Sigmoid colon (tissue), 7 donors: ENCODE results near the gene TTC17. TPM values are rescaled to one million over a fixed set of nuclear protein-coding genes. Genes with fewer than 3 reads are reported as not detected.

Experiments used
- DNase-seq: peaks from one replicate; pipeline ENCODE4 v3.0.0-alpha.2; 2019
- H3K27ac ChIP-seq, 4 donors: fragments of 200-600 bp; sonication (generic); one replicate each; pipeline ENCODE4 v1.5.1; 2016 to 2019; ENCODE audit warnings: mild to moderate bottlenecking in 1 of 4
- H3K27me3 ChIP-seq, 3 donors: fragments of 200-600 bp; sonication (generic); one replicate each; pipeline ENCODE4 v1.5.1; 2019; ENCODE audit warnings: mild to moderate bottlenecking in 1 of 3
- H3K36me3 ChIP-seq, 4 donors: fragments of 200-600 bp; sonication (generic); one replicate each; pipeline ENCODE4 v1.5.1; 2016 to 2019
- H3K4me1 ChIP-seq, 4 donors: fragments of 200-600 bp; sonication (generic); one replicate each; pipeline ENCODE4 v1.5.1; 2017 to 2019
- H3K4me3 ChIP-seq, 4 donors: fragments of 200-600 bp; sonication (generic); one replicate each; pipeline ENCODE4 v1.5.1; 2017 to 2019; ENCODE audit warnings: mild to moderate bottlenecking in 2 of 4, moderate library complexity in 1 of 4
- H3K9me3 ChIP-seq, 4 donors: fragments of 200-600 bp in 3 of 4; sonication (generic) in 3 of 4; one replicate each; pipeline versions ENCODE4 v1.5.1 to v1.6.1; 2013 to 2019
- CTCF ChIP-seq, 4 experiments: fragments of 450-650 bp in 3 of 4; fragments of 200-600 bp in 1 of 4; IDR thresholded peaks; one replicate each; pipeline ENCODE4 v1.5.1; 2016 to 2019; ENCODE audit warnings: antibody characterized with exemption in 4 of 4, mild to moderate bottlenecking in 3 of 4, moderate library complexity in 2 of 4
- EP300 ChIP-seq, 4 donors: sonication (generic); formaldehyde crosslinking; IDR thresholded peaks; one replicate each; pipeline ENCODE4 v1.6.1; 2017; ENCODE audit warnings: antibody characterized with exemption in 4 of 4
- POLR2A ChIP-seq, 2 donors: fragments of 450-650 bp; IDR thresholded peaks; one replicate each; pipeline ENCODE4 v1.6.1; 2016; ENCODE audit warnings: antibody characterized with exemption in 2 of 2, mild to moderate bottlenecking in 2 of 2, moderate library complexity in 2 of 2
- POLR2AphosphoS5 ChIP-seq, 4 donors: sonication (generic); formaldehyde crosslinking; IDR thresholded peaks; one replicate each; pipeline ENCODE4 v1.6.1; 2017; ENCODE audit warnings: antibody characterized with exemption in 4 of 4
- WGBS, 2 donors: extraction: QIAGEN DNeasy Blood & Tissue Kit; methylation state at CpG; one replicate each; pipeline ENCODE4 v1.1.7; 2013; 5-methylcytosine and 5-hydroxymethylcytosine counted together
- intact Hi-C: fragments of 100-400 bp; cut with DNase I; formaldehyde crosslinking; loops from one replicate; pipeline ENCODE4 v1.15.1; 2023
- polyA plus RNA-seq, 3 donors: library from polyadenylated mRNA; stranded (reverse); fragments of 200-250 nt; gene quantifications; one replicate each; pipeline ENCODE4 v1.2.3, GENCODE V29; 2013
- total RNA-seq, 4 donors: library from RNA; depleted of rRNA; stranded (reverse); fragments of >200 nt; gene quantifications; one replicate each; pipeline ENCODE4 v1.1.0, GENCODE V29; 2016
- donor health status: healthy with polysubstance abuse.
- donor health status: Bipolar disorder and iron deficiency.
- donor health status: healthy.

Gene TTC17
- total and polyA plus RNA-seq, 7 donors: 8.4 to 102 (median 79.2) TPM

GRCh38 chr11:43440486-43440885 is 81.8 kb downstream of the TTC17 start:
- intact Hi-C loops: no loop called here
- no peak overlapping the region for H3K27ac ChIP-seq
- peaks cover 17 to 96% (median 27%) of the 10 kb centered on the region in 4 donors for H3K36me3 ChIP-seq
- no peak overlapping the region for H3K4me3 ChIP-seq
- TF ChIP-seq POLR2AphosphoS5 (IDR thresholded peaks at IDR 0.05) (no peak), EP300 (IDR thresholded peaks at IDR 0.05) (no peak), CTCF (IDR thresholded peaks at IDR 0.05) (no peak), POLR2A (IDR thresholded peaks at IDR 0.05) (no peak)
- H3K27me3 ChIP-seq: no peaks in the 10 kb centered on the region
- H3K4me1 ChIP-seq: no peaks in the 10 kb centered on the region
- WGBS, 2 donors: 22 to 75% methylated on average over 2 of the region's 2 CpGs
- no peaks in the 10 kb centered on the region for H3K9me3 ChIP-seq
- no peak for DNase-seq

GRCh38 chr11:43443811-43444210 is 85.1 kb downstream of the TTC17 start:
- peaks cover 22 to 94% (median 48%) of the 10 kb centered on the region in 4 donors for H3K36me3 ChIP-seq

GRCh38 chr11:43447151-43447550 is 88.4 kb downstream of the TTC17 start:
- H3K36me3 ChIP-seq: peaks cover 25 to 97% (median 64%) of the 10 kb centered on the region in 4 donors
- no peak overlapping the region for H3K4me3 ChIP-seq
- no peak for DNase-seq
- TF ChIP-seq CTCF (IDR thresholded peaks at IDR 0.05) (no peak), EP300 (IDR thresholded peaks at IDR 0.05) (no peak), POLR2AphosphoS5 (IDR thresholded peaks at IDR 0.05) (no peak), POLR2A (IDR thresholded peaks at IDR 0.05) (no peak)
- no peaks in the 10 kb centered on the region for H3K27me3 ChIP-seq
- no peak overlapping the region for H3K27ac ChIP-seq
- no peaks in the 10 kb centered on the region for H3K9me3 ChIP-seq
- intact Hi-C loops: no loop called here
- no peaks in the 10 kb centered on the region for H3K4me1 ChIP-seq

More at GRCh38 chr11:43443811-43444210, 85.1 kb downstream of the TTC17 start:
- Histone ChIP-seq H3K27ac (no peak overlapping the region), H3K4me3 (no peak overlapping the region), H3K9me3 (no peaks in the 10 kb centered on the region), H3K27me3 (no peaks in the 10 kb centered on the region), H3K4me1 (no peaks in the 10 kb centered on the region)
- no peak for DNase-seq
- 91 to 94% methylated on average over 4 of the region's 4 CpGs for WGBS, 2 donors
- intact Hi-C loops: no loop called here
- no peak for TF ChIP-seq POLR2A (IDR thresholded peaks at IDR 0.05)
- TF ChIP-seq EP300 (IDR thresholded peaks at IDR 0.05): no peak
- TF ChIP-seq CTCF (IDR thresholded peaks at IDR 0.05): no peak
- TF ChIP-seq POLR2AphosphoS5 (IDR thresholded peaks at IDR 0.05): no peak

GRCh38 chr11:43458486-43458885 is 99.8 kb downstream of the TTC17 start:
- WGBS, 2 donors: 74 to 96% methylated on average over 2 of the region's 2 CpGs
- Histone ChIP-seq H3K27ac (no peak overlapping the region), H3K4me3 (no peak overlapping the region), H3K36me3 (peaks cover 0 to 87% (median 23%) of the 10 kb centered on the region in 4 donors), H3K4me1 (no peaks in the 10 kb centered on the region), H3K27me3 (no peaks in the 10 kb centered on the region), H3K9me3 (no peaks in the 10 kb centered on the region)
- no peak for TF ChIP-seq POLR2A (IDR thresholded peaks at IDR 0.05)
- TF ChIP-seq POLR2AphosphoS5 (IDR thresholded peaks at IDR 0.05): no peak
- no peak for TF ChIP-seq CTCF (IDR thresholded peaks at IDR 0.05)
- no peak for TF ChIP-seq EP300 (IDR thresholded peaks at IDR 0.05)
- intact Hi-C loops: no loop called here
- DNase-seq: no peak

- 99% methylated on average over 1 of the region's 1 CpG for WGBS, 2 donors
- Histone ChIP-seq H3K27me3 (no peaks in the 10 kb centered on the region), H3K4me3 (no peak overlapping the region), H3K4me1 (no peaks in the 10 kb centered on the region), H3K9me3 (no peaks in the 10 kb centered on the region), H3K36me3 (peaks cover 0 to 85% (median 23%) of the 10 kb centered on the region in 4 donors), H3K27ac (no peak overlapping the region)
- TF ChIP-seq EP300 (IDR thresholded peaks at IDR 0.05): no peak
- TF ChIP-seq POLR2A (IDR thresholded peaks at IDR 0.05): no peak
- TF ChIP-seq CTCF (IDR thresholded peaks at IDR 0.05): no peak
- no peak for TF ChIP-seq POLR2AphosphoS5 (IDR thresholded peaks at IDR 0.05)
- DNase-seq: no peak
- intact Hi-C loops: no loop called here
Observed at GRCh38 chr11:43459246-43459645, 100.5 kb downstream of the TTC17 start.
